GM21723 (cell line): Measurements from ENCODE around the gene LYAR.

Experiments used
- ATAC-seq: cut with Tn5 transposase; IDR thresholded peaks from one replicate; pipeline ENCODE4 v1.9.1; 2021; ENCODE audit warnings: mild to moderate bottlenecking, moderate library complexity; ENCODE audit not compliant: unreplicated experiment

The LYAR gene

DNA sequence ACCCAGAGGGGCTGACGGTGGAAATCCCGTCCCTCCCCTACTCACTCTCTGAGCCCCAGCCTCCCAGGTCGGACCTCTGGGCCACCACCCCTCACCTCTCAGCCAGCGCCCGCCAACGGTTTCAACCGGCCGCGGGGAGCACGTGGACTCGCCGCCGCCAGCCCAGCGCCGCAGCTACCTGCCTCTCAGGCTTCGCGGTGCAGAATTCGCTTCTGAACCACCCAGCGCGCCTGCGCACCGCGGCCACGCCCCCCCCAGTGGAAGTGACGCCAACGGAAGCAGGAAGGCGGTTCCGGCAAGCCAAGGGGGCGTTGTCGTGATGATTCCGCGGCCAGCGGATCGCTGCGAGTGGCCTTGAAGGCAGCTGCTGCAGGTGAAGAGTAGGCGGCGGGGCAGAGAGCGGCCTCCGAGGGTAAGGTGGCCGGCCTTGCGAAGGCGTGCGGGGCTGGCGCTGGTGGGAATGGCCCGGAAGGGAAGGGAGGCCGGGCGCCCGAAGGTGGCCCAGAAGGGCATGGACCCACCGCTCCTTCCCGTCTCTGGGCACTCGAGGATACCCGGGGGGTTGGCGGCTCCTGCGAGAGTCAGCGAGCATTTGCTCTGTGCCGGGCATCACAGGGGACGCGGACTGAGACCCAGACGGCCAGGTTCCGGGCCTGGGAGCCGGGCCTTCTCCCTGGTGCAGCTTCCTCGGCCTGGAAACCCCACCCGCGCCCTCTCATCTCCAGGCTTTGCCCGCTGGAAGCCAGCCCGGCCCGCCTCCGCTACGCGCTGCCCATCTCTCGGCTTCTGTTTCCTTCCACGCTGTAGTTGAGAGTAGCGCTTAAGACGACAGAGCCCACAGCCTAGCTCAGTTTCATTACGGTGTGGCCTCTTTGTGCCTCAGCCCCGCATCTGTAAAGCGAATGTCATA, at the start of gene LYAR, which contains the start of gene ZBTB49:
LYAR (minus strand) TSS at position 214 of the 910 bp plus-strand sequence. CDS start 6,412 bp downstream, outside the sequence.
ZBTB49 (plus strand) TSS at position 311 of the 910 bp plus-strand sequence. CDS start 9,695 bp downstream, outside the sequence.
- ATAC-seq = peak; percentile 93

- ATAC-seq = no peak
These were observed 49.6 kb upstream of the LYAR start for GRCh38 chr4:4339504-4340085.

DNA sequence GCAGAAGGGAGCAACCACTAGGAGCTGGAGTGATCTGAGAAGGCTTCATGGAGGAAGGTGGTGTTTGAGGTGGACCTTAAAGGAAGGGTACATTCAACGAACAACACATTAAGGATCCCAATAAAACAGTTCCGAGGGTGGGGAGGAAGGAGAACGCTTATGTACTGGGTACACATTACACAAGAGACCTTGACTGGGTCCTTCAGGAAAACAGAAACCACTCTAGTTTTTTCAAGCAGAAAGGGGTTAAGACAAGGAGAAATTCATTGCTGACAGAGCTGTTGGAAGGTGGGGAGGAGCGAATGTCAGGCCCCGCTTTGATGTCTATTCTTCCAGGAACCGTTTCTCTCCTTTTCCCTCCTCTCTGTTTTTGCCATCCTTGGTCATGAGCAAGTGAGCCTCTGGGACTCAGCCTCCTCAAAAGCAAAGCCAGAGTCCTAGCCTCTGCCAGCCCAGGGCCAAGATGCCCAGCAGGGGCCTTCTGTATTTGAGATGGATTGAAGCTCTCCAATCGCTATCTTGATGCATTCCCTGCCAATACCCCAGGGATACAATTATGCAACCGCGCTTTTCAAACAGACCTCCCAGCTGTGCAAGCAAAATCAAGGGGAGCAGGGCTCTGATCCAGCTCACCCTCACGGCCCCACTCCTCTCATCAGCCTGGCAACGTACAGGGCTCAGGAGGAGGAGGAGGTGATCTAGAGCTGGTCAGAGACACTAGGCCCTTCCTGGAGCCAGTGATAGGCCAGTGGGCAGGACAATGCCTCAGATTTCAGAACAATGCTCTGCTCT, 48.5 kb upstream of the LYAR start:
- no peak for ATAC-seq

- peak; percentile 77 for ATAC-seq
These were observed 45.0 kb upstream of the LYAR start for GRCh38 chr4:4334798-4335520.

DNA sequence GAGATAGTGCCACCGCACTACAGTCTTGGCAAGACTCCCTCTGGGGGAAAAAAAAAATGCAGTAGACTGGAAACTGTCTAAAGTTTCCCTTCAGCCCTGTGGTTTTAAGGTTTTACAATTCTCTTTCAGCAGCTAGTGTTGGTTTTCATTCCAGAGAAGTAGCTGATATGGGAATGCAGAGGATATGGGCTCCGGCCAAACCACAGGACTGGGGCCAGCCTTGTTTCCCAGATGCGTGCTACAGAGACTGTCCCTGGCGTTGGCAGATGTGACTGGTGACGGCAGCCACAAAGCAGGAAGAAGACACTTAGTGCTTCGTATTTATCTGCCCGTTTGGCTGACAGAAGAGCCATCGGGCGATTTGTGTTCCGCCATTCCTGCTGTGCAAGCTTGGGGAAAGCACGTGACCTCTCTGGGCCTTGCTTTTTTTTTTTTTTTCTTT, 43.3 kb upstream of the LYAR start:
- ATAC-seq = no peak

DNA sequence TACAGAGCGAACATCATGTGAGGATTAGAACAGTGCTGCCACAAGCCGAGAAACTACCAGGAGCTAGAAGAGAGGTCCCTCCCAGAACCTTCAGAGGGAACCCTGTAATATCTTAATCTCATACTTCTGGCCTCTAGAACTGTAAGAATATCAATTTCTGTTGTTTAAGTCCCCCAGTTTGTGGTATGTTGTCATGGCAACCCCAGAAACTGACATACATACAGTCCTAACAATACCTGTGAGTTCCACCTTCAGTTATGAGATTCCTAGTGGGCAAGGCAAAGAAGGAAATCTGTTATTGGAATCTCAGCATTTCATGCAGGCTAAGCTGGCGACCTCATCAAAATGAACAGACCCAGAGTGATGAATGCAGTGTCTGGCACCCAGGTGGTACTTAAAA, 42.6 kb upstream of the LYAR start:
- ATAC-seq = no peak

- ATAC-seq = no peak
These were observed 40.8 kb upstream of the LYAR start for GRCh38 chr4:4330794-4331193.

- no peak for ATAC-seq
These were observed 39.5 kb upstream of the LYAR start for GRCh38 chr4:4329496-4329895.

GRCh38 chr4:4328840-4329239, 38.9 kb upstream of the LYAR start:
- no peak for ATAC-seq

DNA sequence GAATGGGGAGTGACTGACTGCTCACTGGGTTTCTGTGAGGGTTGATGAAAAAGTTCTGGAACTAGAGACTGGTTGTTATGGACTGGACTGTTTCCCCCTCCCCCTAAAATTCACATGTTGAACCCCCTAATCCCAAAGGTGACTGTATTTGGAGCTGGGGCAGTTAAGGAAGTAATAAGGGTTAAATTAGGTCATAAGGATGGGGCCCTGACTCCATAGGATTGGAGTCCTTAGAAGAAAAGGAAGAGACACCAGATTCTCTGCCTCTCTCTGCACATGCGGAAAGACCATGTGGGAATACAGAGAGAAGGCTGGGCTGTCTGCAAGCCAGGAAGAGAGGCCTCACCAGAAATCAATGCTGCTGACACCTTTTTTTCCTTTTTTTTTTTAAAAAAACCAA, 38.3 kb upstream of the LYAR start:
- ATAC-seq = no peak

DNA sequence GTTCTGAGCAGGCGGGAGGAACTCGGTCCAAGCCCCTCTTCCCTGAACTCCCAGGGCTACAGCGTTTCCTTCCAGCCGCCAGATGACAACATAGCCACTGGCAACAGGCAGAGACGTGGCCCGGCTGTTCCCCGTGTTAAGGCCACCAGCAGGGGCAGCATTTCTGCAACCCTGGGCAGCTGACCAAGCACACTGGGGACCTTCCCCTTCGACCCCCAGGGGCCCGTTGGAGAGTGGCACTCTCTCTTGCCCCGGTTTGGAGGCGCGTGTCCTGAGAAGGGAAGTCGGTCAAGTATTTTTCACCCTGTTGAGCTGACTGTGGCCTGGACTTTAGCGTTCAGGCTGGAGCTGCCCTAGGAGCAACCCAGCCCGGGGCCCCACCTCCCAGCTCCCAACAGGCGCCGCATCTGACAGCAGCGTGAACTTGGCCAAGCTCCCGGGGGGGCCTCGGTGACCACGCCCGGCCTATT, 37.7 kb upstream of the LYAR start:
- ATAC-seq = no peak

GRCh38 chr4:4326166-4326565, 36.2 kb upstream of the LYAR start:
- no peak for ATAC-seq

GRCh38 chr4:4325321-4325720, 35.4 kb upstream of the LYAR start:
- ATAC-seq = no peak

- no peak for ATAC-seq
These were observed 34.0 kb upstream of the LYAR start for GRCh38 chr4:4323705-4324534.

DNA sequence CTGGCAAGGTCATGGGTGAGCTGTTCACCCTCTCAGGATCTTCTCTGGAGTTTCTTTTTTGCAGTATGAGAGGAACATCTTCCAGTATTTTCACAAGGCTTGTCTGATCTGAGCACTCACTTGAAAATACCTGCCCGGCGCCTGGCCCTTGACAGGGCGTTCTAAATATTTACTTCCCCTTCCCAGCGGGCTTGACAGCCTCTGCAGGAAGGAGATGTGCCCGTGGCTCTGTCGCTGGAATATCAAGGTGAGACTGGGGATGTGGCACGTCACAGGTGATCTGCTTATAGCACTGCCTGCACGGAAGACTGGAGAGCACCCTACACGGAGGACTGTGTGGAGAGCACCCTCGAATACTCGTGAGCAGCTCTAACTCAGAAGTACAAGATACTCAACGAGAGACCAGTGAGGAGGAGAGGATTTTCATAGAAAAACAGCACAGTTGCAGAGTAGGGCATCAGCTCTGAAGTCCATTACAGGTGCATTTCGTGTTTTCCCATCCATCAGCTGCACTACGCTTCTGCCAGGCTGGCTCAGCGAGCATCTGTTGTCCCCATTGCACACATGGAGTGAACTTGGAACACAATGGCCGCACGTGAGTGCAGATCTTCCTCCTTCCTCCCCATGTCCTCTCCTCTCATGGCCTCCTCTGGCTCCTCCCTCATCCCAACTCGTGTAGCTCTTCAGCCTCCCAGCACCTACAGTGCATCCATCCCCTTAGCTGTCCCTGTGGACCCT, 32.2 kb upstream of the LYAR start:
- ATAC-seq = no peak

GRCh38 chr4:4320951-4321714, 31.2 kb upstream of the LYAR start:
- ATAC-seq = no peak

- ATAC-seq = no peak
These were observed 30.6 kb upstream of the LYAR start for GRCh38 chr4:4320528-4320927.

GRCh38 chr4:4317496-4318232, 27.7 kb upstream of the LYAR start:
- ATAC-seq = no peak
